GM10248 (cell line): ENCODE data around the gene MAST3.

Source experiments
- CTCF ChIA-PET: fragments of 300-600 bp; sonication (Branson Sonifier 250); formaldehyde crosslinking; extraction: SDS; loops from one replicate; lab custom pipeline; 2021; ENCODE audit warnings: antibody characterized with exemption; lab: Yijun Ruan, JAX
- POLR2A ChIA-PET: fragments of 350-650 bp; sonication (Branson Sonifier 250); formaldehyde crosslinking; extraction: SDS; loops from one replicate; lab custom pipeline; 2020; ENCODE audit warnings: antibody characterized with exemption; lab: Yijun Ruan, JAX
- DNase-seq: peaks from one replicate; pipeline ENCODE4 v3.0.0; 2012; ENCODE audit errors: extremely low spot score
- TF ChIP-seq, protein P1 (sequence below): IDR thresholded peaks from 2 replicates; pipeline ENCODE4 v1.5.1; 2012; ENCODE audit warnings: mild to moderate bottlenecking, low read depth; ENCODE audit errors: extremely low read depth, missing control alignments, control extremely low read depth

MAST3 gene

DNA sequence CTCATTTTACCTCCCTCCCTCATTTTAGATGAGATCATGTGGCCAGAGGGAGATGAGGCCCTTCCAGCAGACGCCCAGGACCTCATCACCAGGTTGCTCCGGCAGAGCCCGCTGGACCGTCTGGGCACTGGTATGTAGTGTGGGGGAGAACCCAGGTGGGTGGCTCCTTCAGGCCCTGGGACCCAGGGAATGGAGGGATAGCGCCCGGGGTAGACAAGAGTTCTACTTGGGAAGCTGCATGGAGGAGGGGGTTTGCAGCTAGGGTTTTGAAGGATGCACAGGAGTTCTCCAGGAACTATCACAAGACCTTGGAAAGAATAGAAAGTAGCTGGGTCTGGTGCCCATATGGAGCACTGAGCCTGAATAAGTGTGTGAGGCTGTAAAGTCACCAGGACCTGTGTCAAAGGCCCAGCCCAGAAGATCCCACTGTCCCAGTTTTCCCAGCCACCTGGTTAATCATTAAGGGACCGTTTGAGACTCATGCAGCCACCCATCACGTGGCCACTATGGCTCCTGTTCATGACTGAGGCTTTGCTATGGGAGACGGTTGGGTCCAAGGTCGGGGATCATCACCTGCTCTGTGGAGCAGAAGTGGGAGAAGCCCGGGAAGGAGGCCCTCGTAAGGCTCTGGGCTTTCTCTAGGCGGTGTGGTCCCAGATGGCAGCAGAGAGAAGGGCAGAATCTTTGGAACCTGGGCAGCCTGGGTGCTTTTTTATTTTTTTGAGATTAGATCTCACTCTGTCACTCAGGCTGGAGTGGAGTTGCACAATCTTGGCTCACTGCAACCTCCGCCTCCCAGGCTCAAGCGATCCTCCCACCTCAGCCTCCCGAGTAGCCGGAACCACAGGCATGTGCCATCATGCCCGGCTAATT, 38.4 kb downstream of the MAST3 start:
- no peak for DNase-seq
- ChIA-PET POLR2A (no interaction called here), CTCF (interaction anchor here (0.6 kb wide), 1 partner anchor 32 kb away, joined by 3 read pairs; no protein-coding TSS in a partner anchor)

DNA sequence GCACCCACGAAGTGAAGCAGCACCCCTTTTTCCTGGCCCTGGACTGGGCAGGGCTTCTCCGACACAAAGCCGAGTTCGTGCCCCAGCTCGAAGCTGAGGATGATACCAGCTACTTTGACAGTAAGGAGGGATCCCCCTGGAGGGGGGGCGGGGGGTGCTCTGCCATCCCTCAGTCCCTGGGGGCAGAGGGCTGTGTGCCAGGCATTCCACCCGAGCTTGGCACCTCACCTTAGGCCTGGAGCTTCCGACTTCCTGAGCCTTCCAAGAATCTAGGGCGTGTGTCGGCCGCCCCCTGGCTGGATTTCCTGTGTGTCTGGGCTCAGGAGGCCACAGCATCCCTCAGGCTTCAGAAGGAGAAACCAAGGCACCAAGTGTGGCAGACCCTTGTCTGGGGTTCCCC, 39.7 kb downstream of the MAST3 start:
- CTCF ChIA-PET: interaction anchor here (0.7 to 2.1 kb wide), 2 partner anchors 15 to 17 kb away, joined by 5 to 8 read pairs; partner anchors contain the start of gene PIK3R2
- TF ChIP-seq, protein P1, sequence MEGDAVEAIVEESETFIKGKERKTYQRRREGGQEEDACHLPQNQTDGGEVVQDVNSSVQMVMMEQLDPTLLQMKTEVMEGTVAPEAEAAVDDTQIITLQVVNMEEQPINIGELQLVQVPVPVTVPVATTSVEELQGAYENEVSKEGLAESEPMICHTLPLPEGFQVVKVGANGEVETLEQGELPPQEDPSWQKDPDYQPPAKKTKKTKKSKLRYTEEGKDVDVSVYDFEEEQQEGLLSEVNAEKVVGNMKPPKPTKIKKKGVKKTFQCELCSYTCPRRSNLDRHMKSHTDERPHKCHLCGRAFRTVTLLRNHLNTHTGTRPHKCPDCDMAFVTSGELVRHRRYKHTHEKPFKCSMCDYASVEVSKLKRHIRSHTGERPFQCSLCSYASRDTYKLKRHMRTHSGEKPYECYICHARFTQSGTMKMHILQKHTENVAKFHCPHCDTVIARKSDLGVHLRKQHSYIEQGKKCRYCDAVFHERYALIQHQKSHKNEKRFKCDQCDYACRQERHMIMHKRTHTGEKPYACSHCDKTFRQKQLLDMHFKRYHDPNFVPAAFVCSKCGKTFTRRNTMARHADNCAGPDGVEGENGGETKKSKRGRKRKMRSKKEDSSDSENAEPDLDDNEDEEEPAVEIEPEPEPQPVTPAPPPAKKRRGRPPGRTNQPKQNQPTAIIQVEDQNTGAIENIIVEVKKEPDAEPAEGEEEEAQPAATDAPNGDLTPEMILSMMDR: no peak
- POLR2A ChIA-PET: no interaction called here
- no peak for DNase-seq

More for the DNA sequence above, 38.4 kb downstream of the MAST3 start:
- TF ChIP-seq, protein P1: no peak

DNA sequence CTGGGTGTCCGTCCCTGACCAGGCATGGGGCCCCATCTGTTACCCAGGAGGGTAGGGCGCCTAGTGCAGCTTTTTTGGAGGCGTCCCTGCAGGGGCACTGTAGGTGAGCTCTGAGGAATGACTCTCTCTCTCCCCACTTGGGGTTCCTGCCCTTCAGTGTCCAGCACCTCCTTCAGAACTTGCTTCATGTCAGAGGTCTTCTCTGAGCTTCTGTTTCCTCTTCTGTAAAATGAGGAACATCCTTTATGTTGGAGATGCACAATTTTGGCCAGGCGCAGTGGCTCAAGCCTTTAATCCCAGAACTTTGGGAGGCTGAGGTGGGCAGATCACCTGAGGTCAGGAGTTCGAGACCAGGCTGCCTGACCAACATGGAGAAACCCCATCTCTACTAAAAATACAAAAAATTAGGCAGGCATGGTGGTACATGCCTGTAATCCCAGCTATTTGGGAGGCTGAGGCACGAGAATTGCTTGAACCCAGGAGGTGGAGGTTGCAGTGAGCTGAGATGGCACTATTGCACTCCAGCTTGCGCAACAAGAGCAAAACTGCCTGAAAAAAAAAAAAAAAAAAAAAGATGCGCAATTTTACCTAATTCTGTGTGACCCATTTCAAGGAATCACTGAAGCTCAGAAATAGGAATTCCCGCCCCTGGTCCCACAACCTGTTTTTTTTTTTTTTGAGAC, 40.2 kb downstream of the MAST3 start:
- CTCF ChIA-PET: interaction anchor here (0.7 to 2.1 kb wide), 2 partner anchors 14 to 18 kb away, joined by 5 to 8 read pairs; partner anchors contain the start of gene PIK3R2
- no peak for DNase-seq
- TF ChIP-seq, protein P1: no peak
- POLR2A ChIA-PET: no interaction called here

DNA sequence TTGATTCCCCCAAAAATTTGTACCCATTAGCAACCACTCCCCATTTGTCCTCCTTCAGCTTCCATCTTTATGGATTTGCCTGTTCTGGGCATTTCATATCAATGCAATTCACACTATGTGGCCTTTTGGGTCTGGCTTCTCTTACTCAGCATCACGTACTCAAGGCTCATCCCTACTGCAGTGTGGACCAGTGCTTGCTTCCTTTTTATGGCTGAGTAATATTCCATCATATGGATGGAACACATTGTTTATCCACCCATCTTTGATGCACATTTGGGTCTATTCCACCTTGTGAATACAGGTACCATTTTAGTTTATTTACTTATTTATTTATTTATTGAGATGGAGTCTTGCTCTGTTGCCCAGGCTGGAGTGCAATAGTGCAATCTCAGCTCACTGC, 42.9 kb downstream of the MAST3 start:
- TF ChIP-seq, protein P1: no peak
- DNase-seq: no peak
- ChIA-PET CTCF (interaction anchor here (1.4 to 3.6 kb wide), 2 partner anchors 11 to 68 kb away, joined by 4 to 16 read pairs; partner anchors contain the start of gene PIK3R2), POLR2A (no interaction called here)

DNA sequence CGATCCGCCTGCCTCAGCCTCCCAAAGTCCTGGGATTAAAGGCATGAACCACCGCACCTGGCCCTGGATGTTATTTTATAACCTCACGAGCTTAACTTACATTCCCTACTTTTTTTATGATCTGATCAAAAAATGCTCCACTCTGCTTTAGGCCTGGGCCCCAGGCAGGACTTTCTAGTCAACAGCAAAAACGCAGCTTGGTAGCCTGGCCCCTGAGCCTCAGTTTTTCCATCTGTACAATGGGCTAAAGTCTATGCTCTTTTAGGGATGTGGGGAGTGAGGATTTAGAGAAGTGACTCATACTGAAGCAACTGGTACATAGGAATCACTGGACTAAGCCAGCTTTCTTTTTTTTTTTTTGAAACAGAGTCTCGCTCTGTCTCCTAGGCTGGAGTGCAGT, 43.5 kb downstream of the MAST3 start:
- POLR2A ChIA-PET: no interaction called here
- CTCF ChIA-PET: interaction anchor here (1.0 to 3.6 kb wide), 7 partner anchors 11 to 282 kb away, joined by 3 to 16 read pairs (median 4); partner anchors contain the start of genes PIK3R2 and RPL18A
- TF ChIP-seq, protein P1: no peak
- DNase-seq: no peak

DNA sequence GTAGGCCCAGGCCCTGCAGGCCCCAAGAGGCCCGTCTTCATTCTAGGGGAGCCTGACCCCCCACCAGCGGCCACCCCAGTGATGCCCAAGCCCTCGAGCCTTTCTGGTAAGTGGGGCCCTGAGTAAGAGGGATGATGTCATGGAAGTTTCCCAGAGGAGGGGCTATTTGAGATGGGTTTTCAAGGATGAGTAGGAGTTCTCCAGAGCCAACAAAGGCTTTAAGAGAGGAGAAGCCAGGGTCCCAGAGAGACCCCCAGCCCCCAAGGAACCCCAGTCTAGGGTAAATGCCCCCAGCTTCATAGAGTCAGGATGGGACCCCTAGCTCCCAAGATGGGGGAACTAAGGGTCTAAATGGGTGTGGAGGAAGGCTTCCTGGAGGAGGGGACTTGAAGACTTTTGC, 46.3 kb downstream of the MAST3 start:
- ChIA-PET POLR2A (no interaction called here), CTCF (no interaction called here)
- DNase-seq: no peak
- TF ChIP-seq, protein P1: no peak
